Suppressor macrophage (primary cell): ENCODE data around the gene SCG3.
A peak's percentile ranks its signal among the peaks of the same experiment; 100 is the strongest.
"Not testable (repeated sequence)": the region's sequence is repeated elsewhere in the genome, so short reads cannot be mapped to it uniquely, and the experiment has no call there.

ENCODE experiments used
- DNase-seq, 4 experiments: peaks; one replicate each; pipeline ENCODE4 v3.0.0-alpha.2; 2020 to 2022
- total RNA-seq, 17 experiments: gene quantifications; one replicate each; lab custom pipeline; 2026; ENCODE audit warnings: mixed read lengths in 6 of 17, inconsistent platforms in 3 of 17; lab: John Stamatoyannopoulos, UW

Gene SCG3
- 0.09 to 2.0 (median 0.40) reads per million in 17 experiments for total RNA-seq

DNA sequence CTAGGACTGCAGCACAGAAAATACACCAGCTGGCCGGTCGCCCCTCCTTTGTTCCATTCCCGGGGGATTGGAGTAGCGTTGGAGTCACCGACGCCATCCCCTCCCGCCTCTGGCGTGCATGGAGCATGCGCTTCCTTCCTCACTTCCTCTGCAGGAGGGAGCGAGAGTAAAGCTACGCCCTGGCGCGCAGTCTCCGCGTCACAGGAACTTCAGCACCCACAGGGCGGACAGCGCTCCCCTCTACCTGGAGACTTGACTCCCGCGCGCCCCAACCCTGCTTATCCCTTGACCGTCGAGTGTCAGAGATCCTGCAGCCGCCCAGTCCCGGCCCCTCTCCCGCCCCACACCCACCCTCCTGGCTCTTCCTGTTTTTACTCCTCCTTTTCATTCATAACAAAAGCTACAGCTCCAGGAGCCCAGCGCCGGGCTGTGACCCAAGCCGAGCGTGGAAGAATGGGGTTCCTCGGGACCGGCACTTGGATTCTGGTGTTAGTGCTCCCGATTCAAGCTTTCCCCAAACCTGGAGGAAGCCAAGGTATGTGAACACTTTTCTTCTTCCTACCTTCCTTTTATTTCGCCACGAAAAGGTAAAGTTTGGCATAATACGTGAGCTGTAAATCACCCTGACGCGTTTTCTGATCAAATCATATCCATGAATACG is at the start of gene SCG3:
Gene SCG3, plus strand, starts transcription at position 201 of the 661 bp plus-strand sequence. Its CDS starts 253 bp downstream, at position 454.
- DNase-seq = peak; percentile 85 to 93 (median 88)

DNA sequence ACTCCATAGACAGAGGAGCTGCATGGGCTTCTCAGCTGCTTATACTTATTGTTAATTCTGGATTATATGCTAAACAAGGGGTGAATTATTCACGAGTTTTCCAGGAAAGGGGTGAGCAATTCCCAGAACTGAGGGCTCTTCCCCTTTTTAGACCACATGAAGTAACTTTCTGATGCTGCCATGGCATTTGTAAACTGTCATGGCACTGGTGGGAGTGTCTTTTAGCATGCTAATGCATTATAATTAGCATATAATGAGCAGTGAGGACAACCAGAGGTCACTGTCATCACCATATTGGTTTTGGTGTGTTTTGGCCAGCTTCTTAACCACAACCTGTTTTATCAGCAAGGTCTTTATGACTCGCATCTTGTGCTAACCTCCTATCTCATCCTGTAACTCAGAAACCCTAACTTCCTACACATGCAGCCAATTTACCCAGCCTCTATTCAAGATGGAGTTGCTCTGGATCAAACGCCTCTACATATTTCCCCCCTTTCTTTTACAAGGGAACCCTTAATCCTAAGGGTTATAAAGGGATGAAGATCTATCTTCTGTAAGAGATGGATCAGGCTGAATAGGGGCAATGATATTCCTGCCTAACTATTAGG is 46.6 kb upstream of the SCG3 start:
- DNase-seq = peak; percentile 29 to 64 (median 45)

DNA sequence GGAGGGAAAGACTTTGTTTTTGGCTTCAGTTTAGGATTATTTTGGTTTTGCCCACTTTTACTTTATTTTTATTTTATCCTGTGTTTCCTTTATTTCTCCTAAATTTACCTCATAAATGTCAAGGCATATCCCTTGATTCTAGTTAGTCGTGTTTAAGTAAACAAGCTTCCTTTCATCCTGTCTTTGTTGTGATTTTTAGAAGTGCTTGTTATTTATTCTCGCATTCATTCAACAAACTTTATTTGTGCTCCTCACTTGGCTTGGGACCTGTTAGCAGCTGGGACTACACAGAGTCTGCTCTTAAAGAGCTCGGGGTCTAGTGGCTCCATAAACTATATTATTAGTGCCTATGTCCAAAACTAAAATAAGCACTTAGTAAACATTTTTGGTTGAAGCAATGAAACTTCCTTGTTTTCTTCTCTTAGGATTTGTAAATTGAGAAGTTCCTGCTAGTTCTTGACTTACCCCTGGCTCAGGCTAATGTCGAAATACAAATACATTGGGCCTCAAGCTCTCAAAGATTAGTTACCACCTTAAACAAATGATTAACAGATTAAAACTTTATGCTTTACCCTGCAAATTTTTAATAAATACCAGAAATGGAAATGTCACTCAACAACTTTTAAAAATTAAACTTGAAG is 39.7 kb upstream of the SCG3 start:
- peak in 3 of 4 experiments; percentile 42 to 78 (median 71) for DNase-seq

DNA sequence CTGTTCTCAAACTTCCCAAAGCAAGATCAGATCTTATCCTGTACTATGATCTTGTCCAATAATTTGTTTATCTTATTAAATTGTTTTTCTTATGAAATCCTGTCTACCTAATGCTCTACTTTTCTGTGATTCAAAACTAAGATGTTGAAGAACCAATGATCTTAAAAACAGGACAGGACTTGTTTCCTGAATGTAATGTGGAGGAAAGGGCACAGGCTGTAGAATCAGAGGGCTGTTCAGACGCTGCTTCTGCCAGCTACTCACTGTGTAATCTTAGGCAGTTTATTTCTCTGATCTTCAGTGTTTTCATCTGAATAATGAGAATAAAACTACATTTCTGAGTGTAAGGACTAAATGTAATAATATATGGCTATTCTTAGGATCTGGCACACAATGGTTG is 38.6 kb upstream of the SCG3 start:
- no peak for DNase-seq

DNA sequence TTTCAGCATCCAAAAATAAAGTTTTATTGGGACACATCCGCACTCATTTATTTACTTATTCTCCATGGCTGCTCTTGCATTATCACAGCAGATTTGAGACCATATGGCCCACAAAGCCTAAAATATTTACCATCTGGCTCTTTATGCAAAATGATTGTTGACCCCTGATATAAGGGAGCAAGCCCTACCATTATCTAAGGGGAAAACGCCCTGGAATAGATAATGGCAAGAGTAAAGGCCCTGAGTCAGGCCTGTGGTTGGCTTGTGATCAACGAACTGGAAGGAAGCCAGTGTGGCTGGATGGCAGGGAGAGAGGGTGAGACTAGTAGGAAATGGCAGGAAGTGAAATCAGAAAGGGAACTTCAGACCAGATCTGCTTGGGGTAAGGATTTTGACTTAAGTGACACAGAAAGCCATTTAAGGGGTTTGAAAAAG is 34.2 kb upstream of the SCG3 start:
- DNase-seq = peak; percentile 87 to 95 (median 92)

DNA sequence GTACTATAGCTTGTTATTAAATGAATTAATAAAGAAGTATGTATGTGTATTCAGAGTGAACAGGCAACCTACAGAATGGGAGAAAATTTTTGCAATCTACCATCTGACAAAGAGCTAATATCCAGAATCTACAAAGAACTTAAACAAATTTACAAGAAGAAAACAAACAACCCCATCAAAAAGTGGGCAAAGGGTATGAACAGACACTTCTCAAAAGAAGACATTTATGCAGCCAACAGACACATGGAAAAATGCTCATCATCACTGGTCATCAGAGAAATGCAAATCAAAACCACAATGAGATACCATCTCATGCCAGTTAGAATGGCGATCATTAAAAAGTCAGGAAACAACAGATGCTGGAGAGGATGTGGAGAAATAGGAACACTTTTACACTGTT is 33.2 kb upstream of the SCG3 start:
- DNase-seq = not testable (repeated sequence)

DNA sequence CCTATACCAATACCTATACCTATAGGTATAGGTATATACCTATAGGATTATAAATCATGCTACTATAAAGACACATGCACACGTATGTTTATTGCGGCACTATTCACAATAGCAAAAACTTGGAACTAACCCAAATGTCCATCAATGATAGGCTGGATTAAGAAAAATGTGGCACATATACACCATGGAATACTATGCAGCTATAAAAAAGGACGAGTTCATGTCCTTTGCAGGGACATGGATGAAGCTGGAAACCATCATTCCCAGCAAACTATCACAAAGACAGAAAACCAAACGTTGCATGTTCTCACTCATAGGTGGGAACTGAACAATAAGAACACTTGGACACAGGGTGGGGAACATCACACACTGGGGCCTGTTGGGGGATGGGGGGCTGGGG is 32.7 kb upstream of the SCG3 start:
- DNase-seq = not testable (repeated sequence)

DNA sequence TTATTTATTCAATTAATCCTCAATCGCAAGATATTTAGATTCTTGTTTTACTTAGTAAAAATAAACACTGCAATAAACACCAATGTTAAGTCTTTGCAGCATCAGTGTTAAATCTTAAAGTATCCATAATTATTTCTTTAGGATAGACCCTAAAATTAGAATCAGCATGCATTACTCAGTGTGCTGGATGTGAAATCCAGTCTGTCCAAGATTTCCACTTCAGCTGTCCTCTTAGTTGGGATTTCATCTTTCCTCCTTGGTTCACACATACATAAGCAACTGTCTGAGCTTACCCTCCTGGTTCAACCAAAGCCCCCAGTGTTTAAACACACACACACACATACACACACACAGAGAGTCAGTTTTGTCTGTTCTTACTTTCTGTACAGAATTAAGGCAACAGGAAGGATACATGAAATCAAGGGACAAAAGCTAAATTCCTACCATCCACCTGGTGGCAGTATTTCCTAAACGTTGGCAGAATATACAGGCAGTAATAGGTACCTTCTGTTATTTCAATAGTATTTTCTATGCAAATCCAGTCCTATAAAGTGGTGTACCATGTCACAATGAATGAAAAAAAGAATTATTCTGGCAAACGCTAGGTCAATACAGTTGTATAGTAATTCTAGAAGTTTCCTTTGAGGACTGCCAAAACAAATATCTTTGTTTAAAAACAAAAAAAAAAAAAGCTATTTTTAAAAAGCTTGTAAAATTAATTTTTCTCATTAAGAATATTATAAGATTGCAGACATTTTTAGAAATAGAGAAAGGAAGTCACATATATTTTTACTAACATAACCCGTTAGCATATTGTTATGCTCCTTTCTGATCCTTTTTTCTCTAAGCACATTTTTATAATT is 31.4 kb upstream of the SCG3 start:
- peak; percentile 64 to 88 (median 85) for DNase-seq

DNA sequence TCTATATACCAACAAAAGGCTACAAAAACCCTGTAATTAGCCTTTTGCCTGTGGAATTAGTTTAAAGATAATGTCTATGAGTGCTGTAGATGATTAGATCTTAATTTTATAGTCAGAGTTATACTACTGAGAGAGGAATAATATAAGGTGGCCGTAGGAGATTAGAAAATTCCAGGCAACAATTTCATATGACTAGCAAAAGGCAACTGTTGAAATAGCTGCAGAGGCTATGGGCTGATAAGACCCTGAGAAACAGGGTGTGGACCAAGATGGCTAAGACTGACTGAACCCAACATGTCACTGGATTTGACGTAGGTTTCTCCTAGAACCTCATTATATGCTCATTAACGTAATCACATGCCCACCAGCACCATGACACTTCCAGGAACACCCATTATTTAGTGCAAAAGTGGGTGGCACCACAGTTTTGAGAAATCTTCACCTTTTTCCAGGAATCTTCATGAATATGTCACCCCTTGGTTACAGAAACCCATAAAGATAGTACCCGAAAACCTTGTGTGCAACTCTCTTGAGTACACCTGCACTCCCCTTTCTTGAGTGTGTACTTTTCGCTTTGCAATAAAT is 29.1 kb upstream of the SCG3 start:
- no peak for DNase-seq

DNA sequence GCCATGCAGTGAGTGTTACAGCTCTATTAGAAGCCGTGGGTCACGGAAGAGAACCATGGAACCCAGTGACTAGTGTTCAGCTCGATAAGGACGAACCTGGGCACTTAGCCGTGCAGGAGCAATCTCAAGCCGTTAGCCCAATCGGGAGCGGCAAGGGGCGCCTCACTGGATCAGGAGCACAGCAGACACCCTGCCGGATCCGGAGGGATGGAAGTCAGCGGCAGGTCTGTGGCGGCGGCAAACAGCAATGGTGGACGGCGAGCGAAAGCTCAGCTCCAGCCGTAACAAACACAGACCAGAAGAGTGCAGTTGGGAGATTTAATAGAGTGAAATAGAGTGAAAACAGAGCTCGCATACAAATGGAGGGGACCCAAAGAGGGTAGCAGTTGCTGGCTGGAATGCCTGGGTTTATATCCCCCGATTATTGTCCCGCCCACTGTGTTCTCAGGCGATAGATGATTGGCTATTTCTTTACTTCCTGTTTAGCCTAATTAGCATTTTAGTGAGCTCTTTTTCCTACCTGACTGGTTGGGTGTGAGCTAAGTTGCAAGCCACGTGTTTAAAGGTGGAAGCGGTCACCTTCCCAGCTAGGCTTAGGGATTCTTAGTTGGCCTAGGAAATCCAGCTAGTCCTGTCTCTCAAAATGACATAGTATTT is 25.8 kb upstream of the SCG3 start:
- not testable (repeated sequence) for DNase-seq

DNA sequence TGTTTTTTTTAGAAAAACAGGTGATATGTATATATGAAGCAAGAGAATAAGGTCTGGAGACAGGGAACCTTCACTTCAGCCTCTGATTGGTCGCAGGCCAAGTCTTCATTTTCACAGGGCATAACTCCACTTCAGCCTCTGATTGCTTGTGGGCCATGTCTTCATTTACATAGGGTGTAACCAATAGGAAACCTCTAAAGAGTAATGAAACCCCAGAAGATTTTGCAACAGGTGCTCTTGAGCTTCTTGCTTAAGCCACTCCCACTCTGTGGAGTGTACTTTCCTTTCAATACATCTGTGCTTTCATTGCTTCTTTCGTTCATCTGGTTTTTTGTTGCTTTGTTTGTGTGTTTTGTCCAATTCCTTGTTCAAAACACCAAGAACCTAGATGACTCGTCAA is 22.6 kb upstream of the SCG3 start:
- peak in 3 of 4 experiments; percentile 17 to 43 (median 26) for DNase-seq

DNA sequence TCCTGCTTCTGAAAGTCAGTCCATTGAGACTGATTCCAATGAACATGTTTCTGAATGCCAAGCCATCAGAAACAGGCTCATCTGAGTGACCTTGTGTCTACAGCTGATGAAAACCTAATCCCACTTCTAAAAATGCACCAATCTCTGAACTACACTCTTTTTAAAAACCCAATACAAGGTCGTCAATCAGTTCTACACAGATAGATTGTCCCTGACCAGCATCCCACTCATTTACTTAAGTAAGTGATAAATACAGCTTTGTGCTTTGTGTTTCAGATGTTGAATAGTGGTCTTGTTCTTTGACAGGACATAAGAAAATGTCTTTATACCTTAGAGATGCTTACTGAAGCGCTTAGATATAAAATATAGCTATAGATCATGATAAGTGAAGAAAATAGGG is 20.2 kb upstream of the SCG3 start:
- no peak for DNase-seq

DNA sequence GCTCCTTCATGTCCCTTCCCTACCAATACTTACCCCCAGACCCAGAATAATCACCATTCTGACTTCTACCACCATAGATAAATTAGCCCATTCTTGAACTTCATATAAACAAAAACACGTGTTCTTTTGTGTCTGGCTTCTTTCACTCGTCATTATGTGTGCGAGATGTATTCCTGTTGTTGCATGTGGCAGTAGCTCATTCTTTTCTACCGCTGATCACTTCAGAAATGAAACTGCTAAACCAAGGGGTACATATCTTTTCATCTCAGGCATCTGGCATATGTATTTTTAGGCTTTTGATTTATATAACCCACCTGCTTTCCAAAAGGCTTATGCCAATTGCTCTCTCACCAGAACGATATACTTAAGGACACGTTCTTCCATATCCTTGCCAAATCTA is 13.8 kb upstream of the SCG3 start:
- no peak for DNase-seq

DNA sequence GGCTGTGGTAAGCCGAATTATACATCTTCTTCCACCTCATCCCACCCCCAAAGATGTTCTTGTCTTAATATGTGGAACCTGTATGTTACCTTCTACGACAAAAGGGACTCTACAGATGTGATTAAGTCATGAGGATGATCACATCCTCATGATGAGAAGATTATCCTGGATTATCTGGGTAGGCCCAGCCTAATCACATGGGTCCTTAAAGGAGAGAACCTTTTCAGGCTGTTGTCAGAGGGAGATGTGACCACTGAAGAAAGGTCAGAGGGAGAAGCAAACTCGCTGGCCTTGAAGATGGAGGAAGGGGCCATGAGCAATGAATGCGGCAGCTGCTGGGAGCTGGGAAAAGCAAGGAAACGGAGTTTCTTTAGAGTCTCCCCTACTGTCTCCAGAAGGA is 12.9 kb upstream of the SCG3 start:
- DNase-seq = no peak

DNA sequence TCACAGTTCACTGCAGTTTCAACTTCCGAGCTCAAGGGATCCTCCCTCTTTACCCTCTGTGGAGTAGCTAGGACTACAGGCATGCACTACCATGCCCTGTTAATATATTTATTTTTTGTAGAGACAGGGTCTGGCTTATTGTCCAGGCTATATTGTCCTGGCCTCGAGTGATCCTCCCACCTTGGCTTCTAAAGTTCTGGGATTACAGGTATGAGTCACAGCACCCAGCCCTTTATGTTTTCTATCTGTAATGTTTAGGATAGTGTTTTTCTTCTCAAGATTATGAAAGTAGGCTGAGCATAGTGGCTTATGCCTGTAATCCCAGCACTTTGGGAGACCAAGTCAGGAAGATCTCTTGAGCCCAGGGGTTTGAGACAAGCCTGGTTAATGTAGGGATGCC is 11.9 kb upstream of the SCG3 start:
- no peak for DNase-seq

DNA sequence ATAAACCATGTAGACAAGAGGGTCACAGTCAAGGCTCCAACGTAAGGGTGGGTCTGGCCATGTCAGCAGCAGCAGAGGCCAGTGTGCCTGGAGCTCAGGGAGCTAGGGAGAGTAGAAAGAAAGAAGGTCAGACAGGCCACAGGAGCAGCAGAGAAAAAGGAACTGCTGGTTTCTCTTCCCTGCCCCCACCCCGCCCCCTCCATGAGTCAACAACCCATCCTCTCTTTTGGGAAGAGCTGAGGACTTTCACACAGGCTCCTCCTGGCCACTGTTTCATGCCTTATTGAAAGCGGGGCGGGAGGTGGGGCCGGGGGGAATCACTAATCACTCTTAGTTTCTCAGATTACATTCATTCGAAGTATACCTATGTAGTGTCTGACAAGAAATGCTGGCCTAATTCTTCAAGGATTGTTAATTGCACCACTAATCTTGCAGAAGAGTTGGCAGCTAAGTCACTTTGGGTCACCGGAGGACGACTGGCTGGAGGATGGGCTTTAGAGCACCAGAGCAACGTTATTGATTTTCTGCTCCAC is 9.1 kb upstream of the SCG3 start:
- DNase-seq = peak; percentile 62 to 82 (median 74)

DNA sequence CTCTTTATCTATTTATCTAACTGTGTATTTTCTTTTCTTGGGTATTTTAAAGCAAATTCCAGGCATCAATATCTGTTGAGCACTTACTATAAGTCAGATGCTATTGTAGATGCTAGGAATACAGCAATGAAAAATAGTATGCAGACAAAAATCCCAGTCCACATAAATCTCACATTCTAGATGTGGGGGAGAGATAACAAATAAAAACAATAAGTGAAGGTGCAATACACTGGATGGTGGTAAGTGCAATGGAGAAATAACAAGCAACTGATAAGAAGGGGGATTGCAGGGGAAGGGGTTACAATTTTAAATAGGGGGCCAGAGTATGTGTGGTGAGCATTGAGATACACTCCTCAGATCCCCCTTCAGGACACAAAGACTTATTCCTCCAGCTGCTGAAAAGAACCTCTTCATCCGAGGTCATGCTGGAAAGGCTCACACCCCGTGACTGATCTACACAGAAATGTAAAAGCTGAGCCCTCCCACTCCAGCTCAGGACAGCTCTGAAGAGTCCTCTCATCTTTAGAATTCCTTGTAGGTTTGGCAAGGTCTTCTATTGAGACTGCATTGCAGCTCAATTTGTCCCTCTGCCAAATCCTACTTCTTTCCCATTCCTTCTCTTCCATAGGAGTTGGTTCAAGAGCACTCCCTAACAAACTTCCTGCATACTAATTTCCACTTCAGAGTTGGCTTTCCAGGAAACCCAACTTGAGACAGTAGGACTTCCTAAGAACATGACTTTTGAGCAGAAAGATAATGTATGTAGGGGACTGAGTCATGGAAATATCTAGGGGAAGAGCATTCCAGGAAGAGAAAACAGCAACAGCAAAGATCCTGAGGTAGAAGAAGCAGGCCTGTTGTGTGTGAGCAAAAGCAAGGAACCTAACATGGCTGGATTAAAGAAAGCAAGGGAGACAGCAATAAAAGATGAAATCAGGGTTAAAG is 8.1 kb upstream of the SCG3 start:
- peak in 1 of 4 experiments; percentile 10 for DNase-seq

DNA sequence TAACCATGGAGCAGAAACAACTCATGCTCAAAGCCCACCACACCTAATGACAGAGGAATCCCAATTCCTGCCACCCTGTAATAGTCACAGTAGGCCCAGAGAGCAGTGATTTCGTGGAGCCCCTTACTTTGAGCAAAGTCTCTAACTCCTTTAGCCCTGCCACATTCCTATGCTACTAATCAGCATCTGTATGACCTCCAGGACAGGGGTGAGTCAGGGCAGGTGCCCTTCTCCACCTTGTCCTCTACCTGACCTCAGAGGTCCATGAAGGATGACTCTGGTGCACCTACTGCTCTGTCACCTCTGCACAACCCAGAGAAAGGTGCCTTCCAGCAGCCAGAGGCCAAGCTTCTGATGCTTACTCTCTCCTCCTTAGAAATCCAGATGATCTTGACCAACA is 6.1 kb upstream of the SCG3 start:
- DNase-seq = no peak

DNA sequence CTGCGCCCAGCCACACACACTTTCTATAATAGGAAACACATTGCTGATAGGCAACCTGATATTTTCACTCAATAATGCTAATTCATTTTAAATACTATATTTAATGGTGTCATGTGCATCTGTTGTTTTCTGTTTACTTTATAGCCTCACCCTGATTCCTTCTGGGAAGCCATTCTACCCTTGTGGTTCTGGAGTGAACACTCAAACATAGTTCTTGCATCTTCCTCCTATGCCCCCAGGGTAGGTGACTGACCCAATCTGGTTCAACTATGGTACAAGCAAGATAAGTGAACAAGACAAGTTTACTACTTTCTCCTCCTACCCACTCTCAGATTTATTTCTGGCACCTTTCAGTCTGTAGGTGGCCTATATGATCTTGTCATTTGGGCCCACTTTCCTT is 4.3 kb upstream of the SCG3 start:
- no peak for DNase-seq

DNA sequence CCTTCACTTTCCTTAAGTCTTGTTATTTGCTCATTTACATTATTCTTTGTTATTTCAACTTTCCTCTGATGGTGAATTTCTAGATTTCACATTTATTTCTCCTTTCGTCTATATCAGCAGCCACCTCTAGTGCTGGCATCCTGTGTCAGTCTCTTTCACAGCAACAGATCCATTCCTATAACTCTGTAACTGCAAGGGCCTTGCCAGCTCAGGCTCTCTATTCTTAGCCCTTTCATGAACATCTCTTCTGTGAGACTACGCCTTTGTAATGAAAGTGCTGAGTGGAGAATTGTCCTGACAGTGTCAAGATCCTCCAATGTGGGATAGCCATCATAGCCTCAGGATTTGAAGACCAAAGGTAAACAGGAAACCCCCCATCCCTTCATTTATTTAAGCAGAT is 3.9 kb upstream of the SCG3 start:
- no peak for DNase-seq
